Cardiac muscle cell (in vitro differentiated cells and primary cell): ENCODE measurements around the gene ZRANB1. TPM values are rescaled to one million over a fixed set of nuclear protein-coding genes. Genes with fewer than 3 reads are reported as not detected.

Experiments
- DNase-seq, 2 donors: peaks; one replicate each; pipeline versions ENCODE4 v3.0.0 to v3.0.0-alpha.2; 2010 to 2017; ENCODE audit warnings: low read depth in 1 of 2, low spot score in 1 of 2
- H3K27ac ChIP-seq: fragments of 200-600 bp; sonication (generic); 2 replicates; pipeline ENCODE4 v1.5.1; 2016
- H3K27me3 ChIP-seq: fragments of 200-600 bp; sonication (generic); 2 replicates; pipeline ENCODE4 v1.6.0; 2016; ENCODE audit warnings: control low read depth
- H3K36me3 ChIP-seq: fragments of 200-600 bp; sonication (generic); 2 replicates; pipeline ENCODE4 v1.5.1; 2016; ENCODE audit warnings: control low read depth
- H3K4me1 ChIP-seq: fragments of 200-600 bp; sonication (generic); 2 replicates; pipeline ENCODE4 v1.8.1; 2017; ENCODE audit warnings: low read depth, mild to moderate bottlenecking, mixed run types
- H3K4me3 ChIP-seq: fragments of 200-600 bp; sonication (generic); 2 replicates; pipeline ENCODE4 v1.5.1; 2016; ENCODE audit warnings: mild to moderate bottlenecking
- H3K9me3 ChIP-seq: fragments of 200-600 bp; sonication (generic); 2 replicates; pipeline ENCODE4 v1.5.1; 2017; ENCODE audit warnings: low read depth, mild to moderate bottlenecking, control low read depth
- polyA plus RNA-seq: library from polyadenylated mRNA; unstranded; fragments of >200 nt; fragmentation: Nextera tagmentation; extraction: Ambion mirVana; gene quantifications from 2 replicates; pipeline ENCODE4 v1.2.1, GENCODE V29; 2016
- total RNA-seq: library from RNA; depleted of rRNA; stranded (reverse); fragments of >200 nt; gene quantifications from 2 replicates; pipeline ENCODE4 v1.2.3, GENCODE V29; 2016
- TF ChIP-seq, protein P1 (sequence below): IDR thresholded peaks from 2 replicates; pipeline ENCODE4 v1.5.1; 2012; ENCODE audit warnings: low read depth, mild to moderate bottlenecking, low read length

The ZRANB1 gene
- total and polyA plus RNA-seq, 2 experiments from 2014 or later, result 11.0 to 20.9 TPM

DNA sequence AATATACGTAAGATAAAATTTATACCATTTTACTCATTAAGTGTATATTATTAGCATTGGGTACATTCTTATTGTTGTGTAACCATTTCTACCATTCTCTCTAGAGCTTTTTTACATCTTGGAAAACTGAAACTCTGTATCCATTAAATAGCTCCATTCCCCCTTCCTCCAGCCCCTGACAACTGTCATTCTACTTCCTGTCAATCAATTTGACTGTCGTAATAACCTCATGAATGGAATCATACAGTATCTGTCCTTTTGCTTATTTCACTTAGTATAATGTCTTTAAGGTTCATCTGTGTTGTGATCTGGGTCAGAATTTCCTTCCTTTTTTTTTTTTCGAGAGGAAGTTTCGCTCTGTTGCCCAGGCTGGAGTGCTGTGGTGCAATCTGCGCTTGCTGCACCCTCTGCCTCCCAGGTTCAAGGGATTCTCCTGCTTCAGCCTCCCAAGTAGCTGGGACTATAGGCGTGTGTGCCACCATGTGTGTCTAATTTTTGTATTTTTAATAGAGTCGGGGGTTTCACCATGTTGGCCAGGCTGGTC is 15.6 kb downstream of the ZRANB1 start:
- no peaks in the 10 kb centered on the region for H3K9me3 ChIP-seq
- H3K4me3 ChIP-seq, result no peak overlapping the region
- DNase-seq, result no peak
- H3K27me3 ChIP-seq, result no peaks in the 10 kb centered on the region
- H3K4me1 ChIP-seq, result no peaks in the 10 kb centered on the region
- no peak overlapping the region for H3K27ac ChIP-seq
- no peaks in the 10 kb centered on the region for H3K36me3 ChIP-seq
- TF ChIP-seq, protein P1, sequence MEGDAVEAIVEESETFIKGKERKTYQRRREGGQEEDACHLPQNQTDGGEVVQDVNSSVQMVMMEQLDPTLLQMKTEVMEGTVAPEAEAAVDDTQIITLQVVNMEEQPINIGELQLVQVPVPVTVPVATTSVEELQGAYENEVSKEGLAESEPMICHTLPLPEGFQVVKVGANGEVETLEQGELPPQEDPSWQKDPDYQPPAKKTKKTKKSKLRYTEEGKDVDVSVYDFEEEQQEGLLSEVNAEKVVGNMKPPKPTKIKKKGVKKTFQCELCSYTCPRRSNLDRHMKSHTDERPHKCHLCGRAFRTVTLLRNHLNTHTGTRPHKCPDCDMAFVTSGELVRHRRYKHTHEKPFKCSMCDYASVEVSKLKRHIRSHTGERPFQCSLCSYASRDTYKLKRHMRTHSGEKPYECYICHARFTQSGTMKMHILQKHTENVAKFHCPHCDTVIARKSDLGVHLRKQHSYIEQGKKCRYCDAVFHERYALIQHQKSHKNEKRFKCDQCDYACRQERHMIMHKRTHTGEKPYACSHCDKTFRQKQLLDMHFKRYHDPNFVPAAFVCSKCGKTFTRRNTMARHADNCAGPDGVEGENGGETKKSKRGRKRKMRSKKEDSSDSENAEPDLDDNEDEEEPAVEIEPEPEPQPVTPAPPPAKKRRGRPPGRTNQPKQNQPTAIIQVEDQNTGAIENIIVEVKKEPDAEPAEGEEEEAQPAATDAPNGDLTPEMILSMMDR, result no peak

DNA sequence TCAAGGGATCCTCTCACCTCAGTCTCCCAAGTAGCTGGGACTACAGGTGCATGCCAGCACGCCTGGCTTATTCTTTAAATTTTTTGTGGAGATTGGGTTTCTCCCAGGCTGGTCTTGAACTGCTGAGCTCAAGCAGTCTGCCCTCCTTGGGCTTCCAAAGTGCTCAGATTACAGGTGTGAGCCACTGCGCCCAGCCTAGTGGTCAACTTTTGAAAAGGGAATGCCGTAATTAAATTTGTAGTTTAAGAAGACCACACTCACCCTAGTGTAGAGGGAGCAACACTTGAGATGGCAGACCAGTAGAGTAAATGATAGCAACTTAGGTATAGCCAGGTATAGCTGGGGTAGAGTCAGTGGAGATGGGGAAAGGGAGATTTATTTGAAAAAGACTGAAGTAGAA is 17.6 kb downstream of the ZRANB1 start:
- Histone ChIP-seq H3K9me3 (no peaks in the 10 kb centered on the region), H3K4me1 (no peaks in the 10 kb centered on the region), H3K4me3 (no peak overlapping the region), H3K36me3 (no peaks in the 10 kb centered on the region), H3K27ac (no peak overlapping the region), H3K27me3 (no peaks in the 10 kb centered on the region)
- no peak for DNase-seq
- TF ChIP-seq, protein P1, result no peak

DNA sequence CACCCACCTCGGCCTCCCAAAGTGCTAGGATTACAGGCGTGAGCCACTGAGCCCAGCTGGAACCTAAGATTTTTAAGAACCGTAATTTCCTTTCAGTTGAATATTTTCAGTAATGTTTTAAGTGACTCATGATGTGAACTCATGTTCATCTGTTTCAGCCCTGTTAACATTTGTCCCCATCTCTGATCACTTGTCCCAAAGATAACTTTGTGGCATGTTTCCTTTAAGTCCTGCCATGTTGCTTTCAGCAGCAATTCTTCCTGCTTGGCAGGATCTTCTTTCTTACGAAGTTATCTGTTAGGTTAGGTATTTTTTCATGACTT is 19.3 kb downstream of the ZRANB1 start:
- Histone ChIP-seq H3K36me3 (no peaks in the 10 kb centered on the region), H3K4me1 (no peaks in the 10 kb centered on the region), H3K27me3 (no peaks in the 10 kb centered on the region), H3K9me3 (no peaks in the 10 kb centered on the region), H3K27ac (no peak overlapping the region), H3K4me3 (no peak overlapping the region)
- DNase-seq, result no peak
- TF ChIP-seq, protein P1, result no peak

DNA sequence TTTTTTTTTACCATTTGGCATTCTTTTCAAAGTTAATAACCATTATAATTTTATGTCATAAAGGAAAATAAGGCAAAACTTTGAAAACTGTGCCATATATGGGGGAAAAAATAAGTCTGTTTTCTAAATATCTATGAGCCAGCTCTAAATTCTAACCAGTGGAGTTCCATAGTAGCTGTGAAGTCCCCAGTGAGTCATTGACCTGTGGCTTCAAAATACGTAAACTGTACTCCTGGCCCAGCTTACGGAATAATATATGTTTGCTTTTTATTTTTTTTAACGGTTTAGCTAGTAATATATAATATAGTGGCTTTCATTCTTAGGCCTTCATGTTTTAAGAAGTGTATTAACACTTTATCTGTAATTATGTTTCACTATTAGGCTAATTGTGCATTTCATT is 20.5 kb downstream of the ZRANB1 start:
- H3K27me3 ChIP-seq, result no peaks in the 10 kb centered on the region
- DNase-seq, result no peak
- no peaks in the 10 kb centered on the region for H3K9me3 ChIP-seq
- H3K36me3 ChIP-seq, result peaks cover 5% of the 10 kb centered on the region
- H3K4me3 ChIP-seq, result no peak overlapping the region
- H3K4me1 ChIP-seq, result no peaks in the 10 kb centered on the region
- H3K27ac ChIP-seq, result no peak overlapping the region
- TF ChIP-seq, protein P1, result no peak

DNA sequence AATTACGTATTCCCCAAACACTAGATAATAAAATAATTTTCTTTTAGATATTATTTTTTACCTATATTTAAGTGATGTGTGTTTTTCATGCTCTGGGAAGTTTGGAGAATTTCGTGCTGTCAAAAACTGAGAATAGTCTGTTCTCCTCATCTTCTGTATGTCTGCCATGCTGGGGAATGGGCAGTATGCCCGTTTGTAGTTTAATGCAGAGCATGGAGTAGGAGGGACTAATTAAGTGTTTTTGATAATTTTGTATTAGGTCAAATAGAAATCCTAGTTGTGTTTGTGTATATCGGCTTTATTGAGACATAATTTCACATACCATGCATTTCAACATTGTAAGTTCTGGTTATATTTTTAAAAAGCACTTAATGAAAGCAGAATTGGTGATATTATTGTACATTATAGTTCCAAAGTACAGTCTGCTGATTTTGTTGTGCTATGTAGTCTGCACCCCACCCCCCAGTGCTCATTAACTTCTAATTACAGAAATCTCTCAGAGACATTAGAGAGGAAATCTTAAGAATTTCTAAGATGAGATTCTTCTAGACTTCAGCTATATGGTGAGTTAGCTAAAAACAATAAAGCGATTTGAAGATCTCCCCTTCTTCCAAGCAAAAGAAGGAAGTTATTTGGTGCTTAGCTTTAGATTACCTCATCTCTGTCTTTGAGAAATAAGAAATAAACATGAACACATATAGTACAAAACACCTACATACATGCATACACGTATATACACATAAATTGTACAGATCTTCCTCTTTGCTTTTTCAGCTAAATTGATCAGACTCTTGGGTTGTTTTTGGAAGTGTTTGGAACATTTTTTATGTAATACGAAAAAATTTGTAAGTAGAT is 22.2 kb downstream of the ZRANB1 start:
- H3K4me3 ChIP-seq, result no peak overlapping the region
- no peak for DNase-seq
- no peak overlapping the region for H3K27ac ChIP-seq
- H3K27me3 ChIP-seq, result no peaks in the 10 kb centered on the region
- H3K9me3 ChIP-seq, result no peaks in the 10 kb centered on the region
- TF ChIP-seq, protein P1, result no peak
- no peaks in the 10 kb centered on the region for H3K4me1 ChIP-seq
- H3K36me3 ChIP-seq, result peaks cover 5% of the 10 kb centered on the region
